IMR-90 (cell line): ENCODE results near the gene MYOM1. TPM values are rescaled to one million over a fixed set of nuclear protein-coding genes. Genes with fewer than 3 reads are reported as not detected.

Experiments
- ATAC-seq: fragments of 200-7000 bp; cut with Tn5 transposase; 2 replicates; pipeline ENCODE4 v1.9.1; 2020; ENCODE audit warnings: low read depth, mild to moderate bottlenecking, moderate library complexity
- BruUV-seq: library from RNA; stranded (reverse); fragments of 400-500 nt; replicated peaks from 2 replicates; lab custom pipeline; 2021; lab: Mats Ljungman, UMichigan
- CTCF ChIA-PET: fragments of 300-600 bp; formaldehyde crosslinking; extraction: SDS; loops from one replicate; lab custom pipeline; 2021; ENCODE audit warnings: antibody characterized with exemption; lab: Yijun Ruan, JAX
- POLR2A ChIA-PET: fragments of 300-600 bp; sonication (Branson Sonifier 250); formaldehyde crosslinking; loops from one replicate; lab custom pipeline; 2022; ENCODE audit warnings: antibody characterized with exemption; ENCODE audit not compliant: unreplicated experiment; lab: Charles Lee
- DNase-seq: peaks from one replicate; pipeline ENCODE4 v3.0.0; 2013
- H2AFZ ChIP-seq: replicated peaks from 2 replicates; pipeline ENCODE3; 2013; ENCODE audit warnings: low read length, mild to moderate bottlenecking; ENCODE audit not compliant: poor library complexity
- H2AK5ac ChIP-seq: 2 replicates; pipeline ENCODE4 v1.6.1; 2013; ENCODE audit warnings: low read depth, low read length, inconsistent platforms
- H2AK9ac ChIP-seq: replicated peaks from 2 replicates; pipeline ENCODE3; 2013; ENCODE audit warnings: mild to moderate bottlenecking, low read depth, low read length, moderate library complexity; ENCODE audit not compliant: poor library complexity
- H2BK120ac ChIP-seq: 2 replicates; pipeline ENCODE4 v1.6.1; 2013; ENCODE audit warnings: low read depth, low read length, inconsistent platforms
- H2BK15ac ChIP-seq: 3 replicates; pipeline ENCODE4 v1.6.1; 2013; ENCODE audit warnings: low read depth, low read length, inconsistent platforms
- H2BK20ac ChIP-seq: 2 replicates; pipeline ENCODE4 v1.6.1; 2013; ENCODE audit warnings: low read depth, mild to moderate bottlenecking, inconsistent platforms, low read length, moderate library complexity
- H2BK5ac ChIP-seq: 2 replicates; pipeline ENCODE4 v1.6.1; 2013; ENCODE audit warnings: mild to moderate bottlenecking, low read depth, low read length, inconsistent platforms; ENCODE audit not compliant: poor library complexity, severe bottlenecking
- H3K14ac ChIP-seq: replicated peaks from 2 replicates; pipeline ENCODE4 v1.6.1; 2013; ENCODE audit warnings: low read depth, low read length, inconsistent platforms
- H3K18ac ChIP-seq: 2 replicates; pipeline ENCODE4 v1.6.1; 2013; ENCODE audit warnings: low read depth, low read length, control low read depth
- H3K23ac ChIP-seq: 2 replicates; pipeline ENCODE4 v1.6.1; 2013; ENCODE audit warnings: low read depth, low read length, inconsistent platforms
- H3K27ac ChIP-seq: 2 replicates; pipeline ENCODE4 v1.5.1; 2013; ENCODE audit warnings: mild to moderate bottlenecking, control low read depth, low read length; ENCODE audit not compliant: insufficient read depth
- H3K27me3 ChIP-seq: 2 replicates; pipeline ENCODE4 v1.6.1; 2013; ENCODE audit warnings: low read length; ENCODE audit not compliant: control insufficient read depth, insufficient read depth
- H3K36me3 ChIP-seq: 2 replicates; pipeline ENCODE4 v1.6.1; 2013; ENCODE audit warnings: low read length, mixed read lengths; ENCODE audit not compliant: control insufficient read depth, insufficient read depth
- H3K4ac ChIP-seq: 2 replicates; pipeline ENCODE4 v1.6.1; 2013; ENCODE audit warnings: low read depth, low read length, inconsistent platforms
- H3K4me1 ChIP-seq: 2 replicates; pipeline ENCODE4 v1.6.1; 2013; ENCODE audit warnings: low read length, mixed read lengths; ENCODE audit not compliant: control insufficient read depth, insufficient read depth
- H3K4me2 ChIP-seq: 2 replicates; pipeline ENCODE4 v1.6.1; 2013; ENCODE audit warnings: low read depth, mild to moderate bottlenecking, control low read depth, low read length, moderate library complexity
- H3K4me3 ChIP-seq: 2 replicates; pipeline ENCODE4 v1.5.1; 2013; ENCODE audit warnings: low read depth, mild to moderate bottlenecking, control low read depth, low read length, moderate library complexity; ENCODE audit not compliant: insufficient read depth
- H3K56ac ChIP-seq: 2 replicates; pipeline ENCODE4 v1.6.1; 2013; ENCODE audit warnings: low read length, inconsistent platforms; ENCODE audit not compliant: insufficient read depth; ENCODE audit errors: extremely low read depth
- H3K79me1 ChIP-seq, 2 experiments: 2 replicates each; pipeline ENCODE4 v1.6.1; 2013; ENCODE audit warnings: low read length in 2 of 2, inconsistent platforms in 1 of 2, low read depth in 1 of 2
- H3K9ac ChIP-seq: 2 replicates; pipeline ENCODE4 v1.6.1; 2013; ENCODE audit warnings: low read depth, low read length, control low read depth
- H3K9me1 ChIP-seq: 2 replicates; pipeline ENCODE4 v1.6.1; 2013; ENCODE audit warnings: low read length, inconsistent platforms; ENCODE audit not compliant: insufficient read depth
- H3K9me3 ChIP-seq: 2 replicates; pipeline ENCODE4 v1.6.1; 2013; ENCODE audit warnings: low read length; ENCODE audit not compliant: control insufficient read depth, insufficient read depth
- H4K20me1 ChIP-seq: 2 replicates; pipeline ENCODE4 v1.6.1; 2013; ENCODE audit warnings: low read length, inconsistent platforms; ENCODE audit not compliant: insufficient read depth
- H4K5ac ChIP-seq: 2 replicates; pipeline ENCODE4 v1.6.1; 2013; ENCODE audit warnings: mild to moderate bottlenecking, low read depth, low read length, control low read depth
- H4K8ac ChIP-seq, 2 experiments: 2 replicates each; pipeline ENCODE4 v1.6.1; 2013; ENCODE audit warnings: low read depth in 2 of 2, low read length in 2 of 2, control low read depth in 1 of 2, inconsistent platforms in 1 of 2
- H4K91ac ChIP-seq: 2 replicates; pipeline ENCODE4 v1.6.1; 2013; ENCODE audit warnings: low read depth, low read length, inconsistent platforms; ENCODE audit not compliant: insufficient read depth
- BHLHE40 ChIP-seq: fragments of 150-350 bp; IDR thresholded peaks from 2 replicates; pipeline ENCODE4 v1.6.1; 2016; ENCODE audit warnings: mild to moderate bottlenecking, low read depth, low read length
- CHD1 ChIP-seq: IDR thresholded peaks from 2 replicates; pipeline ENCODE4 v1.6.1; 2012; ENCODE audit warnings: low read depth, low read length, improper control_type of control experiment
- CTCF ChIP-seq: conservative IDR thresholded peaks from 2 replicates; pipeline ENCODE4 v1.5.1; 2012; ENCODE audit warnings: mild to moderate bottlenecking, low read depth, low read length, improper control_type of control experiment
- MXI1 ChIP-seq: IDR thresholded peaks from 2 replicates; pipeline ENCODE4 v1.6.1; 2012; ENCODE audit warnings: low read depth, mild to moderate bottlenecking, low read length, moderate library complexity, borderline replicate concordance
- POLR2A ChIP-seq: IDR thresholded peaks from 2 replicates; pipeline ENCODE4 v1.6.1; 2012; ENCODE audit warnings: mild to moderate bottlenecking, low read depth, low read length
- RAD21 ChIP-seq: IDR thresholded peaks from 2 replicates; pipeline ENCODE4 v1.6.1; 2012; ENCODE audit warnings: low read length, improper control_type of control experiment
- USF2 ChIP-seq: fragments of 150-350 bp; IDR thresholded peaks from 2 replicates; pipeline ENCODE4 v1.6.1; 2017; ENCODE audit warnings: mild to moderate bottlenecking, antibody characterized with exemption, low read length, low read depth
- dilution Hi-C: fragments of 300-500 bp; cut with HindIII; formaldehyde crosslinking; loops from one replicate; pipeline ENCODE4 v1.14.3; 2018; ENCODE audit warnings: low sequenced_read_pairs; ENCODE audit not compliant: unreplicated experiment
- in situ Hi-C: fragments of 300-500 bp; cut with MboI; formaldehyde crosslinking; loops from 3 replicates; pipeline ENCODE4 v1.14.3; 2019; ENCODE audit warnings: low sequenced_read_pairs, inconsistent platforms, mixed read lengths
- intact Hi-C: fragments of 100-400 bp; cut with micrococcal nuclease; formaldehyde crosslinking; loops from 2 replicates; pipeline ENCODE4 v1.10.0; 2022
- polyA plus RNA-seq, 3 experiments: library from polyadenylated mRNA; depleted of rRNA; stranded (reverse); fragments of >200 nt; gene quantifications; 2 replicates each; pipeline ENCODE4 v1.2.3, GENCODE V29; 2012; ENCODE audit warnings: low replicate concordance in 1 of 3
- total RNA-seq: library from RNA; depleted of rRNA; stranded (reverse); fragments of >200 nt; gene quantifications from 2 replicates; pipeline ENCODE4 v1.2.3, GENCODE V29; 2012

MYOM1 gene
- total and polyA plus RNA-seq, 2 of the 4 experiments (the other 2 are of a cell fraction) = under 0.01 to 0.10 TPM

DNA sequence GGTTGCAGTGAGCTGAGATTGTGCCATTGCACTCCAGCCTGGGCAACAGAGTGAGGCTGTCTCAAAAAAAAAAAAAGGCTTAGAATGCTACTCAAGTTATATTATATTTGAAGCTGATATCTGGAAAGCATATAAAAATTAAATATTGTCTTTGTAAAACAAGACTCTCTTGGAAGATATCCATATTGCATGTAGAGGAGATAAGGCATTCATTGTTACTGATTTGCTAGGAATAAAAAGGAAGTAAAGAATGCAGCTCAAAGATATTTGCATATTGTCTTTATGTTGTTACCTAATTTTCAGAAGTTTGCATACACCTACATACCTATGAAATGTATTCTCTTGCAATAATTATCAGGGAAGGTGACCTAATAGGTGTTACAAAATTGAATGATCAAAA lies 79.4 kb downstream of the MYOM1 start:
- Histone ChIP-seq H2AK9ac (no peak overlapping the region), H3K27ac (no peak overlapping the region), H3K56ac (no peak overlapping the region), H3K9ac (no peak overlapping the region), H2AFZ (no peak overlapping the region), H3K18ac (no peak overlapping the region), H3K27me3 (peaks cover 13% of the 10 kb centered on the region), H2BK20ac (no peak overlapping the region), H3K79me1 (no peaks in the 10 kb centered on the region), H3K14ac (no peak overlapping the region), H2BK5ac (no peak overlapping the region), H2BK120ac (no peak overlapping the region), H3K4me1 (no peaks in the 10 kb centered on the region), H3K4me3 (no peak overlapping the region), H3K9me1 (no peaks in the 10 kb centered on the region), H4K8ac (no peak overlapping the region), H4K91ac (no peak overlapping the region), H3K9me3 (peaks cover 2% of the 10 kb centered on the region; the same call in 1 of the 2 replicates), H2BK15ac (no peak overlapping the region), H3K4me2 (no peak overlapping the region), H4K20me1 (no peaks in the 10 kb centered on the region), H3K4ac (no peak overlapping the region), H4K5ac (no peak overlapping the region), H3K23ac (no peak overlapping the region), H2AK5ac (no peak overlapping the region), H3K36me3 (no peaks in the 10 kb centered on the region)
- intact Hi-C loops = no loop called here
- DNase-seq = no peak
- ChIA-PET POLR2A (no interaction called here), CTCF (interaction anchor here (0.6 to 1.1 kb wide), 2 partner anchors 11 to 321 kb away, joined by 3 to 4 read pairs; no protein-coding TSS in a partner anchor)
- TF ChIP-seq BHLHE40 = no peak
- TF ChIP-seq CHD1 = no peak
- TF ChIP-seq MXI1 = no peak
- no peak for TF ChIP-seq CTCF
- TF ChIP-seq USF2 = no peak
- no peak for TF ChIP-seq RAD21
- no peak for TF ChIP-seq POLR2A
- no TSS peak for BruUV-seq
- dilution Hi-C loops = no loop called here
- in situ Hi-C loops = no loop called here
- no peak for ATAC-seq
